MCF 10A (cell line): ENCODE measurements around the gene CENPX. TPM values are rescaled to one million over a fixed set of nuclear protein-coding genes. Genes with fewer than 3 reads are reported as not detected.

ENCODE experiments used
- BruUV-seq: library from RNA; stranded (reverse); fragments of 400-500 nt; replicated peaks from 2 replicates; lab custom pipeline; 2021; lab: Mats Ljungman, UMichigan
- CTCF ChIA-PET: fragments of 300-600 bp; sonication (Branson Sonifier 250); formaldehyde crosslinking; extraction: SDS; loops from one replicate; lab custom pipeline; 2021; ENCODE audit warnings: antibody characterized with exemption, inconsistent platforms; lab: Yijun Ruan, JAX
- POLR2A ChIA-PET: fragments of 300-600, 350-650 bp; sonication (Branson Sonifier 250); formaldehyde crosslinking; extraction: SDS; loops from one replicate; lab custom pipeline; 2020; ENCODE audit warnings: antibody characterized with exemption, inconsistent platforms; lab: Yijun Ruan, JAX
- DNase-seq: peaks from one replicate; pipeline ENCODE4 v3.0.0-alpha.2; 2018; ENCODE audit not compliant: unreplicated experiment
- H3K27ac Mint-ChIP-seq: one replicate; pipeline ENCODE4 v1.8.0; 2022; ENCODE audit warnings: mild to moderate bottlenecking, low read depth, mixed read lengths; ENCODE audit not compliant: unreplicated experiment
- H3K27me3 Mint-ChIP-seq: one replicate; pipeline ENCODE4 v1.8.0; 2022; ENCODE audit warnings: mixed read lengths; ENCODE audit not compliant: insufficient read depth, unreplicated experiment
- H3K36me3 Mint-ChIP-seq: one replicate; pipeline ENCODE4 v1.8.0; 2022; ENCODE audit warnings: mild to moderate bottlenecking, moderate library complexity, mixed read lengths; ENCODE audit not compliant: insufficient read depth, unreplicated experiment
- H3K4me1 Mint-ChIP-seq: one replicate; pipeline ENCODE4 v1.8.0; 2022; ENCODE audit warnings: mixed read lengths; ENCODE audit not compliant: insufficient read depth, unreplicated experiment
- H3K4me3 Mint-ChIP-seq: one replicate; pipeline ENCODE4 v1.8.0; 2022; ENCODE audit warnings: mild to moderate bottlenecking, moderate library complexity, mixed read lengths; ENCODE audit not compliant: unreplicated experiment
- H3K9me3 Mint-ChIP-seq: one replicate; pipeline ENCODE4 v1.8.0; 2022; ENCODE audit warnings: mixed read lengths; ENCODE audit not compliant: unreplicated experiment
- CTCF ChIP-seq: fragments of 200-600 bp; IDR thresholded peaks from one replicate; pipeline ENCODE4 v1.8.0; 2022; ENCODE audit warnings: antibody characterized with exemption, mild to moderate bottlenecking; ENCODE audit not compliant: unreplicated experiment
- intact Hi-C: fragments of 100-400 bp; cut with micrococcal nuclease; formaldehyde crosslinking; loops from 2 replicates; pipeline ENCODE4 v1.14.1; 2022
- total RNA-seq: library from RNA; stranded (reverse); gene quantifications from 2 replicates; pipeline ENCODE4 v1.2.3, GENCODE V29; 2022

CENPX gene
- total RNA-seq, 1 experiment from 2014 or later = 35.6 TPM

GRCh38 chr17:82020572-82021106, 2.0 kb downstream of the CENPX start:
- intact Hi-C loops = loop anchor here (1.0 kb wide), 1 partner anchor 61 kb away; no protein-coding TSS in a partner anchor
- Mint-ChIP-seq H3K4me1 (peaks cover 16% of the 10 kb centered on the region), H3K27ac (no peak overlapping the region), H3K9me3 (no peaks in the 10 kb centered on the region), H3K4me3 (no peak overlapping the region), H3K36me3 (no peaks in the 10 kb centered on the region), H3K27me3 (no peaks in the 10 kb centered on the region)
- TF ChIP-seq CTCF = no peak
- ChIA-PET POLR2A (interaction anchor here (0.5 to 4.7 kb wide), 8 partner anchors 9 to 63 kb away, joined by 3 to 35 read pairs (median 6); no protein-coding TSS in a partner anchor), CTCF (interaction anchor here (0.7 to 5.2 kb wide), 25 partner anchors 9 to 129 kb away, joined by 3 to 74 read pairs (median 4); partner anchors contain the start of genes ALYREF, ANAPC11, DCXR and NOTUM)
- BruUV-seq = no TSS peak
- no peak for DNase-seq

- ChIA-PET CTCF (interaction anchor here (0.7 to 5.2 kb wide), 24 partner anchors 10 to 128 kb away, joined by 3 to 74 read pairs (median 4); partner anchors contain the start of genes ALYREF, ANAPC11, DCXR and NOTUM), POLR2A (interaction anchor here (0.5 to 4.7 kb wide), 3 partner anchors 8 to 60 kb away, joined by 4 to 21 read pairs (median 7); no protein-coding TSS in a partner anchor)
- intact Hi-C loops = no loop called here
- Mint-ChIP-seq H3K27ac (no peak overlapping the region), H3K27me3 (no peaks in the 10 kb centered on the region), H3K4me3 (no peak overlapping the region), H3K9me3 (no peaks in the 10 kb centered on the region), H3K4me1 (peaks cover 16% of the 10 kb centered on the region), H3K36me3 (peaks cover 5% of the 10 kb centered on the region)
- peak; percentile 49 for DNase-seq
- BruUV-seq = no TSS peak
- peak; percentile 40 for TF ChIP-seq CTCF
These were observed 2.7 kb downstream of the CENPX start for GRCh38 chr17:82019690-82020571.

DNA sequence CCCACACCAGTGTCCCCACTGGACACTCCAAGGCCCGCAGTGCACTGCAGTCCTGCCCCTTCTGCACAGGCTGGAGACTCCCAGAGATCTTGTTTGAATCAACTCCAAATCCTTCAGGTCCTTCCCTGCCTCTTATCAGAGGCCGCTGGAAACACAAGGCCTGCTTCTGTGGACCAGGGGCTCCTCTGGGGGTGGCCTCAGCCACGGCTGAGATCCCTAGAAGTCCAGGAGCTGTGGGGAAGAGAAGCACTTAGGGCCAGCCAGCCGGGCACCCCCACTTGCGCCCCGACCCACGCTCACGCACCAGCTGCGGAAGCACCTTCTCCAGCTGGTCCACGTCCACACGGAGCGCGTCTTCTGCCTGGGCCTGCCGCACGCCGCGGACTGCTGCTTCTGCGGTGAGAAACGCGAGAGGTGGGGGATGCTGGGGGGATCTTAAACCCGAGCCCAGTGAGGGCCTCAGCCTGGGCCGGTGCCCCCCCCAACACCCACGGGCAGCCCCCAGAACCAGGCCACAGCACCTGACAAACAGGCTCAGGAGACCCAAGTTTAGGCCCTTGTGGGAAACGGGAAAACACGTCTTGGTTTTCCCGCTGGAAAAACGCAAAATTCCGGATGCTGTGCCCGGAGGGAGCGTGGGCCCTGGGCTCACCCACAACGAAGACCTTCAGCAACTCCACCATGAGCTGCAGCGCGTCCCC, 3.5 kb downstream of the CENPX start:
- BruUV-seq = TSS peak; percentile 69
- DNase-seq = no peak
- Mint-ChIP-seq H3K36me3 (peaks cover 5% of the 10 kb centered on the region), H3K27me3 (no peaks in the 10 kb centered on the region), H3K4me3 (no peak overlapping the region), H3K4me1 (peaks cover 14% of the 10 kb centered on the region), H3K9me3 (no peaks in the 10 kb centered on the region), H3K27ac (no peak overlapping the region)
- TF ChIP-seq CTCF = no peak
- intact Hi-C loops = no loop called here
- ChIA-PET CTCF (interaction anchor here (0.6 to 5.2 kb wide), 12 partner anchors 9 to 63 kb away, joined by 3 to 74 read pairs (median 4); partner anchors contain the start of genes NOTUM and RAC3), POLR2A (interaction anchor here (1.0 to 4.7 kb wide), 2 partner anchors 15 to 60 kb away, joined by 7 to 21 read pairs; no protein-coding TSS in a partner anchor)
